Stomach smooth muscle (tissue), 2 donors: ENCODE results near the gene ZFHX3.

Source experiments
- H3K27ac ChIP-seq: one replicate; pipeline ENCODE4 v1.7.0; 2013; ENCODE audit warnings: mild to moderate bottlenecking, low read length, inconsistent platforms
- H3K27me3 ChIP-seq, 2 donors: one replicate each; pipeline ENCODE4 v1.7.0; 2013; ENCODE audit warnings: low read length in 2 of 2; ENCODE audit not compliant: insufficient read depth in 2 of 2, control insufficient read depth in 1 of 2
- H3K36me3 ChIP-seq, 2 donors: one replicate each; pipeline ENCODE4 v1.7.0; 2013; ENCODE audit warnings: low read length in 2 of 2; ENCODE audit not compliant: control insufficient read depth in 2 of 2, insufficient read depth in 2 of 2
- H3K4me1 ChIP-seq: one replicate; pipeline ENCODE4 v1.7.0; 2013; ENCODE audit warnings: low read length; ENCODE audit not compliant: control insufficient read depth, insufficient read depth
- H3K4me3 ChIP-seq, 2 donors: one replicate each; pipeline ENCODE4 v1.7.0; 2013; ENCODE audit warnings: low read length in 2 of 2
- H3K9ac ChIP-seq, 2 donors: one replicate each; pipeline ENCODE4 v1.7.0; 2013; ENCODE audit warnings: low read length in 2 of 2, mild to moderate bottlenecking in 1 of 2
- H3K9me3 ChIP-seq, 2 donors: one replicate each; pipeline ENCODE4 v1.7.0; 2013; ENCODE audit warnings: low read length in 2 of 2; ENCODE audit not compliant: control insufficient read depth in 2 of 2
- donor health status: healthy.
- donor health status: Pancreatic carcinoma.

The ZFHX3 gene

GRCh38 chr16:73068541-73069401 is 20.8 kb upstream of the ZFHX3 start:
- Histone ChIP-seq H3K27me3 (no peaks in the 10 kb centered on the region), H3K9ac (peak overlapping the region; percentile 54 to 72), H3K9me3 (no peaks in the 10 kb centered on the region), H3K4me1 (peaks cover 55% of the 10 kb centered on the region), H3K27ac (peak overlapping the region; percentile 98), H3K4me3 (peak overlapping the region in 1 of 2 donors; percentile 55), H3K36me3 (no peaks in the 10 kb centered on the region)

- H3K27me3 ChIP-seq, result no peaks in the 10 kb centered on the region
- H3K9ac ChIP-seq, result peak overlapping the region; percentile 54 to 72
- H3K9me3 ChIP-seq, result no peaks in the 10 kb centered on the region
- peak overlapping the region; percentile 33 to 71 for H3K4me3 ChIP-seq
- peak overlapping the region; percentile 98 for H3K27ac ChIP-seq
- no peaks in the 10 kb centered on the region for H3K36me3 ChIP-seq
- peaks cover 58% of the 10 kb centered on the region for H3K4me1 ChIP-seq
These were observed 20.0 kb upstream of the ZFHX3 start for GRCh38 chr16:73067671-73068540.

DNA sequence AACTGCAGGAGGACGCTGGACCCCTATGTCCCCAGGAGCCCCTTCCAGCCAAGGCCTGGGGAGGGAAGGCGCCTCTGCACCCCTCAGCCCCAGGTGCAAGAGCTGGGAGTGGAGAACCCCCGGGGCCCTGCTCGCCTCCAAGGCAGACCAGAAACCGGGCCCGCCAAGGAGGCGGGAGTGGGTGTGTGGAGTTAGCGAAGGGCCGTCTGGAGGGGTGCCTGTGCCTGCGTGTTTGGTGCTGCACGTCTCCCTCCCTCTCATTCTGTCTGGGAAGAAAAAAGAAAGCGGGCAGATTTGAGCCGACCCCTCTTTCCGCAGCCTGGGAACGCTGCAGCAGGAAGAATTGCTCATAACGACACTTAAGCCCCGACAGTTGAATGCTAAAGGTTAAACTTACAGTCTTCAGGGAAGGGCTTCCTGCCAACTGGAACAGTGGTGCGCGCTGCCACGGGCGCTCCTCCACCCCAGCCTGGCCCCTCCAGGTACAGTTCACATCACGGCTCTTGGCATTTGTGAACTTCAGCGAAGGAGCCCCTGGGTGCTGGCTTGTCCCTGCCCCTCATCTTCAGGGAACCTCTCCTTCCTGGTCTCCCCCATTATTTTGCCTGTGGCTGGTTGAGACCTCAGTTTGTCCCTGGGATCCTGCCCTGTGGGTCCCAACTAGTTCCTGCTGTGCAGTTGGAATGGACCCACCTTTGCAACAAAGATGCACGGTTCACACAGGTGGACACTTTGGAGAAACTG is 19.2 kb upstream of the ZFHX3 start:
- peak overlapping the region; percentile 33 to 71 for H3K4me3 ChIP-seq

GRCh38 chr16:73066331-73066926 is 18.5 kb upstream of the ZFHX3 start:
- H3K4me1 ChIP-seq, result peaks cover 55% of the 10 kb centered on the region
- H3K36me3 ChIP-seq, result no peaks in the 10 kb centered on the region
- peak overlapping the region; percentile 33 to 71 for H3K4me3 ChIP-seq
- H3K27me3 ChIP-seq, result no peaks in the 10 kb centered on the region
- peak overlapping the region; percentile 98 for H3K27ac ChIP-seq
- no peaks in the 10 kb centered on the region for H3K9me3 ChIP-seq
- H3K9ac ChIP-seq, result peak overlapping the region; percentile 54 to 58

More for the DNA sequence above, 19.2 kb upstream of the ZFHX3 start:
- no peaks in the 10 kb centered on the region for H3K36me3 ChIP-seq
- no peaks in the 10 kb centered on the region for H3K9me3 ChIP-seq
- peak overlapping the region; percentile 54 to 58 for H3K9ac ChIP-seq
- peaks cover 60% of the 10 kb centered on the region for H3K4me1 ChIP-seq
- H3K27ac ChIP-seq, result peak overlapping the region; percentile 98
- H3K27me3 ChIP-seq, result no peaks in the 10 kb centered on the region

DNA sequence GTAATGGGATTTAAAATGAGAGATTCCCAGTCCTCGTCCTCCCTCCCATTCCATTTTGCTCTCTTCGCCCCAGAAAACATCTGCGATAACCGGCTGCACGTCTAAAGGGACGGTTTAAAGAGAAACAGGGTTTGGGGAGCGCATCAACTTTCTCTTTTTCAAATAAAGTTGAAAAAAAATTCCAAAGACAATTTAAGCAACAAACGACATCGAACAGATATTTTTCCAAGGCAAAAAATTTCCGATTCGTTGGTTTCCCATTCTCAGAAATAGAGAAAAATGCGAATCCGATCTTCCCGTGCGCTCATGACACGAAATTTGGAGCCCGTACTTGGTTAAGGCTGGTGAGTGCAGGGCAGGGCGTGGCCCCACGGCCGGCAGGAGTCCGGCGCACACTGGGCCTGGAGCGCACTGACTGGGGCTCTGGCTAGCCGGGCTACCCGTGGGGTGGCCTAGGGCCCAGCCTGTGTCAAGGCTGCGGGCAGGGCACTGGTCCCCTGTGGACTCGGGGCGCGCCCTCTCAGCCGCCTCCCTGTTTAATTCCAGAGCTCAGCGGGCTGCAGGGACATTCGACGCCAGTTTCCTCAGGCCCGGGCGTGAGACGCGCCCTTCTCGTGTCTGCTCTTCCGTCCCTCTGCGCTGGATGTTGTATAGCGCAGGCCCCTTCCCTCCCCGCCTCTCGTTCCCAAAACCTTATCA is 17.9 kb upstream of the ZFHX3 start:
- Histone ChIP-seq H3K36me3 (no peaks in the 10 kb centered on the region), H3K9me3 (no peaks in the 10 kb centered on the region), H3K4me1 (peaks cover 54% of the 10 kb centered on the region), H3K27ac (peak overlapping the region; percentile 98), H3K27me3 (no peaks in the 10 kb centered on the region), H3K4me3 (peak overlapping the region; percentile 33 to 71), H3K9ac (peak overlapping the region in 1 of 2 donors; percentile 54)

DNA sequence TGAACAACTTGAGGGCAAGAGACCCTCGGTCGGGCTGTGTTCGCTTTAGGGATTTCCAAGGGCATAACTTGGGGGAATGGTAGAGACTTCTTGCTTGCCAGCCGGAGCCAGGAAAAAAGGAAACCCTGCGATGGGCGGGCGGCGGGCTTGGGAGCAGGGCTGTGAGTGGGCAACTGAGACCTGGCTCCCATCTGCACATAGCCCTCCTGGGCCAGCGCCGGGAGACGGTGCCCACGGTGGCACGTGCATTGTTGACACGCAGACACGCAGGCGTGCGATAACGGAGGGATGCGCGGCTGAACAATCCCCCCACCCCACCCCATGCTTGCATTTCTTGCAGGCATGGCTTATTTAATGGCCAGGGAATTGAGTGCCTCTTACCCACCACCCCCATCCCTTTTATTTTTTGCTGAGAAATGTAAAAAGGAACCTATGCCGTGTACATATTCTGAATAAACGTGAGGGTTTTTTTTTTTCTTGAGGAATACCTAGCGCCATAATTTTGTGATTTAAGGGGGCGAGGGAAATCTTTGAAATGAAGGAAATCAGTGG is 17.1 kb upstream of the ZFHX3 start:
- Histone ChIP-seq H3K27me3 (no peaks in the 10 kb centered on the region), H3K36me3 (no peaks in the 10 kb centered on the region), H3K27ac (no peak overlapping the region), H3K9me3 (no peaks in the 10 kb centered on the region), H3K9ac (no peak overlapping the region), H3K4me3 (no peak overlapping the region), H3K4me1 (peaks cover 53% of the 10 kb centered on the region)

- Histone ChIP-seq H3K9me3 (no peaks in the 10 kb centered on the region), H3K4me1 (peaks cover 52% of the 10 kb centered on the region), H3K27me3 (no peaks in the 10 kb centered on the region), H3K4me3 (no peak overlapping the region), H3K27ac (peak overlapping the region; percentile 24), H3K9ac (no peak overlapping the region), H3K36me3 (no peaks in the 10 kb centered on the region)
These were observed 16.5 kb upstream of the ZFHX3 start for GRCh38 chr16:73064212-73064993.

GRCh38 chr16:73063854-73064211 is 15.9 kb upstream of the ZFHX3 start:
- peak overlapping the region; percentile 24 for H3K27ac ChIP-seq
- H3K4me1 ChIP-seq, result peaks cover 46% of the 10 kb centered on the region
- H3K27me3 ChIP-seq, result no peaks in the 10 kb centered on the region
- no peak overlapping the region for H3K4me3 ChIP-seq
- H3K9ac ChIP-seq, result no peak overlapping the region
- H3K36me3 ChIP-seq, result no peaks in the 10 kb centered on the region
- H3K9me3 ChIP-seq, result no peaks in the 10 kb centered on the region
